Gastroesophageal sphincter (tissue), 3 donors: ENCODE results near the gene TLR10.

Experiments
- EP300 ChIP-seq: sonication (generic); formaldehyde crosslinking; IDR thresholded peaks from one replicate; pipeline ENCODE4 v1.6.1; 2017; ENCODE audit warnings: antibody characterized with exemption, mild to moderate bottlenecking
- TF ChIP-seq, protein P1 (sequence below), 4 experiments: fragments of 200-600 bp in 2 of 4; fragments of 450-650 bp in 2 of 4; sonication (generic) in 1 of 4; IDR thresholded peaks; one replicate each; pipeline ENCODE4 v1.5.1; 2017 to 2019; ENCODE audit warnings: antibody characterized with exemption in 4 of 4, mild to moderate bottlenecking in 2 of 4, moderate library complexity in 2 of 4

GRCh38 chr4:38723114-38723513, 59.7 kb downstream of the TLR10 start:
- TF ChIP-seq EP300 = no peak
- TF ChIP-seq, protein P1, sequence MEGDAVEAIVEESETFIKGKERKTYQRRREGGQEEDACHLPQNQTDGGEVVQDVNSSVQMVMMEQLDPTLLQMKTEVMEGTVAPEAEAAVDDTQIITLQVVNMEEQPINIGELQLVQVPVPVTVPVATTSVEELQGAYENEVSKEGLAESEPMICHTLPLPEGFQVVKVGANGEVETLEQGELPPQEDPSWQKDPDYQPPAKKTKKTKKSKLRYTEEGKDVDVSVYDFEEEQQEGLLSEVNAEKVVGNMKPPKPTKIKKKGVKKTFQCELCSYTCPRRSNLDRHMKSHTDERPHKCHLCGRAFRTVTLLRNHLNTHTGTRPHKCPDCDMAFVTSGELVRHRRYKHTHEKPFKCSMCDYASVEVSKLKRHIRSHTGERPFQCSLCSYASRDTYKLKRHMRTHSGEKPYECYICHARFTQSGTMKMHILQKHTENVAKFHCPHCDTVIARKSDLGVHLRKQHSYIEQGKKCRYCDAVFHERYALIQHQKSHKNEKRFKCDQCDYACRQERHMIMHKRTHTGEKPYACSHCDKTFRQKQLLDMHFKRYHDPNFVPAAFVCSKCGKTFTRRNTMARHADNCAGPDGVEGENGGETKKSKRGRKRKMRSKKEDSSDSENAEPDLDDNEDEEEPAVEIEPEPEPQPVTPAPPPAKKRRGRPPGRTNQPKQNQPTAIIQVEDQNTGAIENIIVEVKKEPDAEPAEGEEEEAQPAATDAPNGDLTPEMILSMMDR (IDR thresholded peaks at IDR 0.05) = no peak
